B cell (primary cell): ENCODE results near the gene MAPKAP1. TPM values are rescaled to one million over a fixed set of nuclear protein-coding genes. Genes with fewer than 3 reads are reported as not detected.

Experiments used
- ATAC-seq: fragments of 200-7000 bp; cut with Tn5 transposase; one replicate; pipeline ENCODE4 v1.10.0; 2021; ENCODE audit warnings: low read depth, mild to moderate bottlenecking, moderate number of reproducible peaks, moderate library complexity
- CTCF ChIA-PET: fragments of 350-600 bp; sonication (Branson Sonifier 250); formaldehyde crosslinking; loops from one replicate; lab custom pipeline; 2021; ENCODE audit warnings: antibody characterized with exemption, inconsistent platforms; lab: Charles Lee
- POLR2A ChIA-PET: fragments of 350-600 bp; sonication (Branson Sonifier 250); formaldehyde crosslinking; loops from one replicate; lab custom pipeline; 2021; ENCODE audit warnings: antibody characterized with exemption; lab: Charles Lee
- DNase-seq: peaks from one replicate; pipeline ENCODE4 v3.0.0; 2013
- H2AFZ ChIP-seq: 2 replicates; pipeline ENCODE4 v1.6.1; 2012; ENCODE audit warnings: mild to moderate bottlenecking, low read depth, low read length; ENCODE audit not compliant: insufficient read depth, poor library complexity, severe bottlenecking
- H3K27ac ChIP-seq, 2 donors: 1 replicate in 1 of 2; 2 replicates in 1 of 2; pipeline ENCODE4 v1.5.1; 2012 to 2013; ENCODE audit warnings: low read length in 2 of 2, mild to moderate bottlenecking in 2 of 2, moderate library complexity in 1 of 2
- H3K27me3 ChIP-seq, 4 experiments: fragments of 200-600 bp in 1 of 4; sonication (generic) in 1 of 4; replicated peaks in 1 of 4; 1 replicate in 2 of 4; 2 replicates in 2 of 4; pipeline versions ENCODE4 v1.6.1 to v1.7.0; 2013 to 2016; ENCODE audit warnings: low read length in 3 of 4, mild to moderate bottlenecking in 2 of 4, mixed read lengths in 1 of 4, moderate library complexity in 1 of 4; ENCODE audit not compliant: insufficient read depth in 4 of 4, control insufficient read depth in 3 of 4; ENCODE audit errors: control extremely low read depth in 1 of 4
- H3K36me3 ChIP-seq, 2 experiments: replicated peaks in 1 of 2; 1 replicate in 1 of 2; 2 replicates in 1 of 2; pipeline versions ENCODE4 v1.6.1 to v1.7.1; 2013; ENCODE audit warnings: low read length in 1 of 2; ENCODE audit not compliant: insufficient read depth in 2 of 2, control insufficient read depth in 1 of 2; ENCODE audit errors: control extremely low read depth in 1 of 2, extremely low read depth in 1 of 2
- H3K4me1 ChIP-seq, 2 donors: fragments of 200-600 bp in 1 of 2; sonication (generic) in 1 of 2; 1 replicate in 1 of 2; 2 replicates in 1 of 2; pipeline versions ENCODE4 v1.5.1 to v1.6.1; 2013 to 2017; ENCODE audit warnings: low read length in 2 of 2; ENCODE audit not compliant: control insufficient read depth in 2 of 2, insufficient read depth in 2 of 2
- H3K4me2 ChIP-seq: replicated peaks from 2 replicates; pipeline ENCODE3; 2012; ENCODE audit warnings: mild to moderate bottlenecking, low read depth, low read length; ENCODE audit not compliant: poor library complexity, severe bottlenecking
- H3K4me3 ChIP-seq, 5 experiments: fragments of 200-600 bp in 1 of 5; sonication (generic) in 1 of 5; 1 replicate in 3 of 5; 2 replicates in 2 of 5; pipeline versions ENCODE4 v1.5.1 to v1.7.0; 2011 to 2016; ENCODE audit warnings: low read length in 4 of 5, mild to moderate bottlenecking in 4 of 5, low read depth in 2 of 5, control low read depth in 1 of 5, moderate library complexity in 1 of 5; ENCODE audit not compliant: insufficient read depth in 1 of 5; ENCODE audit errors: control extremely low read depth in 1 of 5, extremely low read depth in 1 of 5
- H3K79me2 ChIP-seq: fragments of 200-600 bp; sonication (generic); one replicate; pipeline ENCODE4 v1.6.0; 2016; ENCODE audit warnings: low read length; ENCODE audit not compliant: control insufficient read depth, insufficient read depth
- H3K9ac ChIP-seq: fragments of 200-600 bp; sonication (generic); 2 replicates; pipeline ENCODE4 v1.6.1; 2017; ENCODE audit warnings: mild to moderate bottlenecking, low read length, moderate library complexity
- H3K9me3 ChIP-seq, 3 donors: one replicate each; pipeline versions ENCODE4 v1.6.1 to v1.7.1; 2013; ENCODE audit warnings: low read length in 2 of 3; ENCODE audit not compliant: control insufficient read depth in 2 of 3, insufficient read depth in 1 of 3; ENCODE audit errors: control extremely low read depth in 1 of 3
- H4K20me1 ChIP-seq: 2 replicates; pipeline ENCODE4 v1.6.0; 2012; ENCODE audit warnings: mild to moderate bottlenecking, low read length; ENCODE audit not compliant: insufficient read depth, control insufficient read depth, poor library complexity, severe bottlenecking
- H3K27ac Mint-ChIP-seq: one replicate; pipeline ENCODE4 v1.8.0; 2021; ENCODE audit warnings: mixed read lengths
- H3K27me3 Mint-ChIP-seq: one replicate; pipeline ENCODE4 v1.8.0; 2021; ENCODE audit warnings: mixed read lengths
- H3K4me1 Mint-ChIP-seq: one replicate; pipeline ENCODE4 v1.8.0; 2021; ENCODE audit warnings: mixed read lengths
- H3K4me3 Mint-ChIP-seq: one replicate; pipeline ENCODE4 v1.8.0; 2021; ENCODE audit warnings: mixed read lengths
- H3K9me3 Mint-ChIP-seq: one replicate; pipeline ENCODE4 v1.8.0; 2022; ENCODE audit warnings: mixed read lengths; ENCODE audit not compliant: insufficient read depth
- EZH2 ChIP-seq: IDR thresholded peaks from 2 replicates; pipeline ENCODE4 v1.6.1; 2012; ENCODE audit warnings: borderline replicate concordance, low read depth, mild to moderate bottlenecking, moderate library complexity, low read length; ENCODE audit not compliant: insufficient read depth, poor library complexity, severe bottlenecking
- WGBS: methylation state at CpG from one replicate; pipeline ENCODE4 v1.1.5; 2013; ENCODE audit warnings: missing lambda C conversion rate; ENCODE audit not compliant: insufficient coverage; 5-methylcytosine and 5-hydroxymethylcytosine counted together
- intact Hi-C: fragments of 100-400 bp; cut with micrococcal nuclease; formaldehyde crosslinking; loops from one replicate; pipeline ENCODE4 v1.10.0; 2022
- polyA plus RNA-seq: library from polyadenylated mRNA; depleted of rRNA; stranded (reverse); fragments of >200 nt; gene quantifications from 2 replicates; pipeline ENCODE4 v1.2.3, GENCODE V29; 2012
- total RNA-seq, 2 donors: library from RNA; stranded (reverse); fragments of 120-200 nt in 1 of 2; gene quantifications; 1 replicate in 1 of 2; 2 replicates in 1 of 2; pipeline versions ENCODE4 v1.2.3 to v1.2.4, GENCODE V29; 2013 to 2022
- TF ChIP-seq, protein P1 (sequence below): fragments of 200-600 bp; IDR thresholded peaks from one replicate; pipeline ENCODE4 v1.8.0; 2022; ENCODE audit warnings: antibody characterized with exemption, mild to moderate bottlenecking

The MAPKAP1 gene
- total and polyA plus RNA-seq, 2 donors (not counting 1 experiment from before 2014, with no cell fraction given), result 51.6 to 62.4 TPM

DNA sequence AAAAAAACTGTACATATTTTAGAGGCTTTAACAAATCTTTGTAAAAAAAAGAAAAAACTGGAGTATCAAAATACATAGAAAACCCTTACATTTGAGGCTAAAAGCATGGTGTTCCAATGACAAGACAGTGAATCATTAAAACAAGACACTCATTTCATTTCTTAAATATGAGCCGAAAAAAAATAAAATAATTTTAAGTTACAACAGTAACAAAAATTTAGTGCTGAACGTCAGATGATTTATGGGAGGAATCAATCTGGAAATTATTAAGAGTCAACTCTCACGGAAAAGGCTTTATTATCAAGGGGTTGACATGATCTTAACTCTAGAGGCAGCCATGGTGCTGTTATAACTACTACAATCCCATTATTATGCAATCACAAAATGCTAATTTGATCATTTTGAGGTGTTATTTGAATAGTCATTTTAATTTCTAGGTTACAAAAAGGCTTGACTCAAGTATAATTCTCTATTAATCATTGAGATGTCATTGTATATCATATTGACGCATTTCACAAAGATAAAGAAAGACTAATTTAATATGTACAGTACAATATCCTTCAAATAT, 51.9 kb downstream of the MAPKAP1 start:
- TF ChIP-seq, protein P1, sequence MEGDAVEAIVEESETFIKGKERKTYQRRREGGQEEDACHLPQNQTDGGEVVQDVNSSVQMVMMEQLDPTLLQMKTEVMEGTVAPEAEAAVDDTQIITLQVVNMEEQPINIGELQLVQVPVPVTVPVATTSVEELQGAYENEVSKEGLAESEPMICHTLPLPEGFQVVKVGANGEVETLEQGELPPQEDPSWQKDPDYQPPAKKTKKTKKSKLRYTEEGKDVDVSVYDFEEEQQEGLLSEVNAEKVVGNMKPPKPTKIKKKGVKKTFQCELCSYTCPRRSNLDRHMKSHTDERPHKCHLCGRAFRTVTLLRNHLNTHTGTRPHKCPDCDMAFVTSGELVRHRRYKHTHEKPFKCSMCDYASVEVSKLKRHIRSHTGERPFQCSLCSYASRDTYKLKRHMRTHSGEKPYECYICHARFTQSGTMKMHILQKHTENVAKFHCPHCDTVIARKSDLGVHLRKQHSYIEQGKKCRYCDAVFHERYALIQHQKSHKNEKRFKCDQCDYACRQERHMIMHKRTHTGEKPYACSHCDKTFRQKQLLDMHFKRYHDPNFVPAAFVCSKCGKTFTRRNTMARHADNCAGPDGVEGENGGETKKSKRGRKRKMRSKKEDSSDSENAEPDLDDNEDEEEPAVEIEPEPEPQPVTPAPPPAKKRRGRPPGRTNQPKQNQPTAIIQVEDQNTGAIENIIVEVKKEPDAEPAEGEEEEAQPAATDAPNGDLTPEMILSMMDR, result no peak
- TF ChIP-seq EZH2, result no peak
- Histone ChIP-seq H3K4me3 (no peak overlapping the region), H3K4me1 (peaks cover 25 to 33% of the 10 kb centered on the region in 2 donors), H3K4me2 (no peak overlapping the region), H3K36me3 (peaks cover 5 to 16% of the 10 kb centered on the region in 2 experiments), H3K27me3 (no peaks in the 10 kb centered on the region), H4K20me1 (no peaks in the 10 kb centered on the region), H3K27ac (no peak overlapping the region), H3K9ac (no peak overlapping the region), H3K9me3 (no peaks in the 10 kb centered on the region), H2AFZ (no peak overlapping the region), H3K79me2 (peaks cover 33% of the 10 kb centered on the region)
- Mint-ChIP-seq H3K4me1 (peaks cover 40% of the 10 kb centered on the region), H3K27me3 (no peaks in the 10 kb centered on the region), H3K27ac (no peak overlapping the region), H3K4me3 (no peak overlapping the region), H3K9me3 (no peaks in the 10 kb centered on the region)
- ChIA-PET POLR2A (no interaction called here), CTCF (no interaction called here)
- intact Hi-C loops, result no loop called here
- no peak for DNase-seq
- WGBS, result no CpG with 5 or more reads among the region's 4 CpGs
- ATAC-seq, result no peak

DNA sequence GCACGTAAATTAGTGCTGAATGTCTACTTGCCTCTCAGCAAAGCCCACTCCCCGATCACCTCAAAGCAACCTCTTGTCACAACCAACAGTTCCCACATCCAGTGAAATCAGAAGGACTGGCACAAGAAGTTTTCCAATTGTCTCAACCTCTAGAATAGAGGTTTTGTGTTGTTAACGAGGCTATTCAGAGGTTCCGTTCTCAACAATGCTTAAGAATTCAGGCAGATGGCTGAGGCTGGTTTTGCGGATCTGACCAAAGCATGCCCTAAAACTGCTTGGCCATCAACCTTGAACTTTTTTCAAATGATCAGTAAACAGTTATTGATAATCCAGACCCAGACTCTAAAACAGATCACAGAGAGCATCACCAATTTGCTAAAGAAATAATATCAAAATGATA, 52.9 kb downstream of the MAPKAP1 start:
- Histone ChIP-seq H3K36me3 (peaks cover 5 to 16% of the 10 kb centered on the region in 2 experiments), H3K4me3 (no peak overlapping the region), H3K9me3 (no peaks in the 10 kb centered on the region), H4K20me1 (no peaks in the 10 kb centered on the region), H3K4me2 (no peak overlapping the region), H3K79me2 (peaks cover 30% of the 10 kb centered on the region), H3K27me3 (no peaks in the 10 kb centered on the region), H3K27ac (no peak overlapping the region), H2AFZ (no peak overlapping the region), H3K9ac (no peak overlapping the region), H3K4me1 (peaks cover 35 to 43% of the 10 kb centered on the region in 2 donors)
- H3K4me3 Mint-ChIP-seq, result no peak overlapping the region
- ATAC-seq (no peak), DNase-seq (no peak)
- H3K27me3 Mint-ChIP-seq, result no peaks in the 10 kb centered on the region
- TF ChIP-seq, protein P1, result no peak
- no peak for TF ChIP-seq EZH2
- intact Hi-C loops, result no loop called here
- ChIA-PET POLR2A (no interaction called here), CTCF (no interaction called here)
- no peaks in the 10 kb centered on the region for H3K9me3 Mint-ChIP-seq
- H3K4me1 Mint-ChIP-seq, result peaks cover 50% of the 10 kb centered on the region
- WGBS, result 100% methylated on average over 2 of the region's 5 CpGs
- no peak overlapping the region for H3K27ac Mint-ChIP-seq
